ENCODE results near the gene MCHR1. TPM values are rescaled to one million over a fixed set of nuclear protein-coding genes. Genes with fewer than 3 reads are reported as not detected.

Gene MCHR1
- polyA plus RNA-seq, 1 of the 3 experiments (the other 2 are of a cell fraction): 0.33 TPM

- 100% methylated on average over 2 of the region's 14 CpGs for WGBS (ENCODE audit: low lambda C conversion rate)
- ChIA-PET CTCF (interaction anchor here (1.6 kb wide), 1 partner anchor 33 kb away, joined by 4 read pairs; no protein-coding TSS in a partner anchor), POLR2A (no interaction called here)
- Histone ChIP-seq H3K9me3 (no peaks in the 10 kb centered on the region), H3K27ac (ENCODE audit: low read depth in 2 of 2, low read length in 1 of 2) (no peak overlapping the region; a peak in 1 of 4 replicates), H3F3A (replicated peaks; ENCODE audit: insufficient read depth) (no peaks in the 10 kb centered on the region), H3K36me3 (replicated peaks in 1 of 2; ENCODE audit: control insufficient read depth in 1 of 2, insufficient read depth in 2 of 2, low read length in 1 of 2) (no peaks in the 10 kb centered on the region), H3K4me1 (ENCODE audit: control insufficient read depth in 1 of 2, insufficient read depth in 2 of 2, low read depth in 1 of 2, low read length in 1 of 2) (peaks cover 0 to 21% of the 10 kb centered on the region in 2 experiments; a peak in 2 of 4 replicates), H3K79me2 (ENCODE audit: insufficient read depth) (no peaks in the 10 kb centered on the region), H2AFZ (ENCODE audit: low read depth) (no peak overlapping the region), H3K4me2 (no peak overlapping the region), H4K20me1 (ENCODE audit: insufficient read depth) (no peaks in the 10 kb centered on the region), H3K9ac (no peak overlapping the region), H3K4me3 (ENCODE audit: low read depth in 2 of 2, low read length in 1 of 2) (no peak overlapping the region; a peak in 1 of 4 replicates), H3K9me2 (no peaks in the 10 kb centered on the region), H3K27me3 (ENCODE audit: insufficient read depth) (no peaks in the 10 kb centered on the region)
- no peak for DNase-seq
- no peak for TF ChIP-seq MXI1 (IDR thresholded peaks at IDR 0.05; ENCODE audit: low read depth, low read length)
Measured at GRCh38 chr22:40678493-40679248, 613 bp upstream of the MCHR1 start.

- Histone ChIP-seq H3K9me2 (no peaks in the 10 kb centered on the region), H4K20me1 (ENCODE audit: insufficient read depth) (no peaks in the 10 kb centered on the region), H3F3A (replicated peaks; ENCODE audit: insufficient read depth) (no peaks in the 10 kb centered on the region), H3K27ac (ENCODE audit: low read depth in 2 of 2, low read length in 1 of 2) (no peak overlapping the region), H3K79me2 (ENCODE audit: insufficient read depth) (no peaks in the 10 kb centered on the region), H3K4me2 (no peak overlapping the region), H3K4me1 (ENCODE audit: control insufficient read depth in 1 of 2, insufficient read depth in 2 of 2, low read depth in 1 of 2, low read length in 1 of 2) (peaks cover 0 to 21% of the 10 kb centered on the region in 2 experiments; a peak in 2 of 4 replicates), H3K36me3 (replicated peaks in 1 of 2; ENCODE audit: control insufficient read depth in 1 of 2, insufficient read depth in 2 of 2, low read length in 1 of 2) (no peaks in the 10 kb centered on the region), H2AFZ (ENCODE audit: low read depth) (no peak overlapping the region), H3K27me3 (ENCODE audit: insufficient read depth) (no peaks in the 10 kb centered on the region), H3K4me3 (ENCODE audit: low read depth in 2 of 2, low read length in 1 of 2) (no peak overlapping the region; a peak in 1 of 4 replicates), H3K9me3 (no peaks in the 10 kb centered on the region), H3K9ac (no peak overlapping the region)
- ChIA-PET POLR2A (interaction anchor here (0.8 kb wide), 1 partner anchor 26 kb away, joined by 3 read pairs; no protein-coding TSS in a partner anchor), CTCF (interaction anchor here (1.1 to 1.6 kb wide), 2 partner anchors 34 to 79 kb away, joined by 4 read pairs; no protein-coding TSS in a partner anchor)
- WGBS (ENCODE audit: low lambda C conversion rate): 85% methylated on average over 4 of the region's 9 CpGs
- DNase-seq: no peak
- no peak for TF ChIP-seq REST (IDR thresholded peaks at IDR 0.05; ENCODE audit: low read depth, low read length)
Measured at GRCh38 chr22:40679964-40680818, 907 bp downstream of the MCHR1 start.

GRCh38 chr22:40680819-40681183, 1.5 kb downstream of the MCHR1 start:
- Histone ChIP-seq H4K20me1 (ENCODE audit: insufficient read depth) (no peaks in the 10 kb centered on the region), H3K4me1 (ENCODE audit: control insufficient read depth in 1 of 2, insufficient read depth in 2 of 2, low read depth in 1 of 2, low read length in 1 of 2) (peaks cover 0 to 21% of the 10 kb centered on the region in 2 experiments; a peak in 2 of 4 replicates), H3K4me3 (ENCODE audit: low read depth in 2 of 2, low read length in 1 of 2) (no peak overlapping the region; a peak in 1 of 4 replicates), H3K9ac (no peak overlapping the region), H3K9me2 (no peaks in the 10 kb centered on the region), H2AFZ (ENCODE audit: low read depth) (no peak overlapping the region), H3K27ac (ENCODE audit: low read depth in 2 of 2, low read length in 1 of 2) (no peak overlapping the region), H3K36me3 (replicated peaks in 1 of 2; ENCODE audit: control insufficient read depth in 1 of 2, insufficient read depth in 2 of 2, low read length in 1 of 2) (no peaks in the 10 kb centered on the region), H3F3A (replicated peaks; ENCODE audit: insufficient read depth) (no peaks in the 10 kb centered on the region), H3K4me2 (no peak overlapping the region), H3K27me3 (ENCODE audit: insufficient read depth) (no peaks in the 10 kb centered on the region), H3K9me3 (no peaks in the 10 kb centered on the region), H3K79me2 (ENCODE audit: insufficient read depth) (no peaks in the 10 kb centered on the region)
- no peak for DNase-seq
- WGBS (ENCODE audit: low lambda C conversion rate): 100% methylated on average over 4 of the region's 15 CpGs
- ChIA-PET POLR2A (interaction anchor here (0.8 kb wide), 1 partner anchor 26 kb away, joined by 3 read pairs; no protein-coding TSS in a partner anchor), CTCF (no interaction called here)
- TF ChIP-seq TAF1 (IDR thresholded peaks at IDR 0.05; ENCODE audit: borderline replicate concordance, low read depth, low read length): no peak
- no peak for TF ChIP-seq POLR2AphosphoS5 (IDR thresholded peaks at IDR 0.05; ENCODE audit: low read depth, low read length)
- no peak for TF ChIP-seq GATA2 (CRISPR knock-in tag; IDR thresholded peaks at IDR 0.05)
- no peak for TF ChIP-seq MAX (IDR thresholded peaks at IDR 0.05; ENCODE audit: low read depth)
- TF ChIP-seq CTCF (IDR thresholded peaks at IDR 0.05): no peak
- TF ChIP-seq MEF2A (IDR thresholded peaks at IDR 0.05; ENCODE audit: borderline replicate concordance, low read depth): no peak

Data from SK-N-SH (cell line).